Hepatocyte (in vitro differentiated cells): ENCODE measurements around the gene NR2F2.

Source experiments
- CTCF ChIP-seq: fragments of 200-600 bp; sonication (generic); IDR thresholded peaks from 2 replicates; pipeline ENCODE4 v1.5.1; 2016; ENCODE audit warnings: antibody characterized with exemption, mild to moderate bottlenecking; ENCODE audit not compliant: poor library complexity
- EZH2phosphoT487 ChIP-seq: fragments of 200-600 bp; sonication (generic); IDR thresholded peaks from one replicate; pipeline ENCODE4 v1.6.1; 2018; ENCODE audit warnings: antibody characterized with exemption, mild to moderate bottlenecking, low read depth, moderate library complexity; ENCODE audit not compliant: unreplicated experiment, severe bottlenecking

GRCh38 chr15:96355568-96356187, 25.2 kb downstream of the NR2F2 start:
- TF ChIP-seq EZH2phosphoT487 (no peak), CTCF (no peak)
